Astrocyte (in vitro differentiated cells and primary cell): ENCODE measurements around the gene TPO. TPM values are rescaled to one million over a fixed set of nuclear protein-coding genes. Genes with fewer than 3 reads are reported as not detected.

ENCODE experiments used
- DNase-seq: peaks from one replicate; pipeline ENCODE4 v3.0.0-alpha.2; 2010; ENCODE audit warnings: low read depth
- FAIRE-seq: peaks from 2 replicates; lab custom pipeline; 2011; peaks lifted over from hg19 to GRCh38; lab: Jason Lieb, UNC
- H2AFZ ChIP-seq: 2 replicates; pipeline ENCODE4 v1.6.0; 2012; ENCODE audit warnings: low read depth, low read length, inconsistent platforms
- H3K27ac ChIP-seq: 2 replicates; pipeline ENCODE4 v1.5.1; 2011; ENCODE audit warnings: low read depth, low read length, inconsistent platforms
- H3K27me3 ChIP-seq: 2 replicates; pipeline ENCODE4 v1.6.0; 2011; ENCODE audit warnings: low read length, inconsistent platforms; ENCODE audit not compliant: insufficient read depth
- H3K36me3 ChIP-seq: 2 replicates; pipeline ENCODE4 v1.5.1; 2011; ENCODE audit warnings: low read length, inconsistent platforms; ENCODE audit not compliant: insufficient read depth
- H3K4me1 ChIP-seq: 2 replicates; pipeline ENCODE4 v1.5.1; 2011; ENCODE audit warnings: low read length, inconsistent platforms; ENCODE audit not compliant: insufficient read depth
- H3K4me2 ChIP-seq: 2 replicates; pipeline ENCODE4 v1.6.0; 2012; ENCODE audit warnings: low read length, inconsistent platforms
- H3K4me3 ChIP-seq: 2 replicates; pipeline ENCODE4 v1.5.1; 2011; ENCODE audit warnings: low read depth, mild to moderate bottlenecking, low read length, inconsistent platforms; ENCODE audit not compliant: insufficient read depth
- H3K79me2 ChIP-seq: 2 replicates; pipeline ENCODE4 v1.6.0; 2012; ENCODE audit warnings: mild to moderate bottlenecking, low read length, inconsistent platforms; ENCODE audit not compliant: insufficient read depth
- H3K9ac ChIP-seq: 2 replicates; pipeline ENCODE4 v1.6.0; 2012; ENCODE audit warnings: mild to moderate bottlenecking, low read length, inconsistent platforms
- H3K9me3 ChIP-seq: 2 replicates; pipeline ENCODE4 v1.5.1; 2012; ENCODE audit warnings: low read depth, mild to moderate bottlenecking, low read length, inconsistent platforms; ENCODE audit not compliant: insufficient read depth
- H4K20me1 ChIP-seq: 2 replicates; pipeline ENCODE4 v1.6.0; 2012; ENCODE audit warnings: low read length, inconsistent platforms; ENCODE audit not compliant: insufficient read depth
- H3K27ac Mint-ChIP-seq: one replicate; pipeline ENCODE4 v1.8.0; 2021; ENCODE audit warnings: mild to moderate bottlenecking, mixed read lengths; ENCODE audit not compliant: unreplicated experiment
- H3K27me3 Mint-ChIP-seq: one replicate; pipeline ENCODE4 v1.8.0; 2021; ENCODE audit warnings: low read depth, mixed read lengths; ENCODE audit not compliant: unreplicated experiment
- H3K36me3 Mint-ChIP-seq: one replicate; pipeline ENCODE4 v1.8.0; 2021; ENCODE audit warnings: low read depth, mixed read lengths; ENCODE audit not compliant: unreplicated experiment
- H3K4me1 Mint-ChIP-seq: one replicate; pipeline ENCODE4 v1.8.0; 2021; ENCODE audit warnings: low read depth, mixed read lengths; ENCODE audit not compliant: unreplicated experiment
- H3K4me3 Mint-ChIP-seq: one replicate; pipeline ENCODE4 v1.8.0; 2021; ENCODE audit warnings: mild to moderate bottlenecking, moderate library complexity, mixed read lengths; ENCODE audit not compliant: unreplicated experiment
- H3K9me3 Mint-ChIP-seq: one replicate; pipeline ENCODE4 v1.8.0; 2021; ENCODE audit warnings: mild to moderate bottlenecking, mixed read lengths; ENCODE audit not compliant: unreplicated experiment
- CTCF ChIP-seq: IDR thresholded peaks from 2 replicates; pipeline ENCODE4 v1.5.1; 2011; ENCODE audit warnings: low read depth, mild to moderate bottlenecking, inconsistent platforms, low read length, moderate library complexity; ENCODE audit not compliant: insufficient read depth
- EZH2 ChIP-seq: IDR thresholded peaks from 2 replicates; pipeline ENCODE4 v1.6.1; 2012; ENCODE audit warnings: mild to moderate bottlenecking, low read length, inconsistent platforms; ENCODE audit not compliant: insufficient read depth
- total RNA-seq: library from RNA; stranded (reverse); gene quantifications from 2 replicates; pipeline ENCODE4 v1.2.1, GENCODE V29; 2021

Gene TPO
- total RNA-seq, 1 donor from 2014 or later = not detected

DNA sequence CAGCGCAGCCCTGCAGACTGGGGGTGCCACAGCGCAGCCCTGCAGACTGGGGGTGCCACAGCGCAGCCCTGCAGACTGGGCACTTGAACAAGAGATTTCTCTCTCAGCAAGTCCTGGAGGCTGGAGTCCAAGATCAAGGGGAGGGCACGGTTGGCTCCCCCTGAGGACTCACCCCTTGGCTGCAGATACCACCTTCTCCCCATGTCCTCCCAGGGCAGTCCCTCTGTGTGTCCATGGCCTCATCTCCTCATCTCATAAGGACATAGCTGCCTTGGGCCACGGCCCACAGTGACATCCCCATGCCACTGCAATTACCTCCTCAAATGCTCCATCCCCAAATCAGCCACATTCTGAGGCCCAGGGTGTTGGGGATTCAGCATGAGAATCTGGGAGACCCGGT lies 98.2 kb downstream of the TPO start:
- no peak for TF ChIP-seq CTCF
- TF ChIP-seq EZH2 = no peak
- H3K36me3 Mint-ChIP-seq = no peaks in the 10 kb centered on the region
- Histone ChIP-seq H3K4me1 (no peaks in the 10 kb centered on the region), H3K4me3 (no peak overlapping the region), H3K79me2 (no peaks in the 10 kb centered on the region), H4K20me1 (no peaks in the 10 kb centered on the region), H3K27me3 (no peaks in the 10 kb centered on the region), H3K27ac (no peak overlapping the region), H3K9ac (no peak overlapping the region), H3K9me3 (no peaks in the 10 kb centered on the region), H2AFZ (no peak overlapping the region), H3K4me2 (no peak overlapping the region), H3K36me3 (no peaks in the 10 kb centered on the region)
- no peak for FAIRE-seq
- H3K4me3 Mint-ChIP-seq = no peak overlapping the region
- H3K4me1 Mint-ChIP-seq = no peaks in the 10 kb centered on the region
- H3K27me3 Mint-ChIP-seq = peaks cover 31% of the 10 kb centered on the region
- no peak for DNase-seq
- H3K27ac Mint-ChIP-seq = no peak overlapping the region
- H3K9me3 Mint-ChIP-seq = no peaks in the 10 kb centered on the region

GRCh38 chr2:1512321-1513289 lies 99.3 kb downstream of the TPO start:
- Mint-ChIP-seq H3K4me1 (no peaks in the 10 kb centered on the region), H3K9me3 (no peaks in the 10 kb centered on the region), H3K4me3 (no peak overlapping the region), H3K27me3 (peaks cover 35% of the 10 kb centered on the region), H3K27ac (no peak overlapping the region), H3K36me3 (no peaks in the 10 kb centered on the region)
- Histone ChIP-seq H3K36me3 (no peaks in the 10 kb centered on the region), H3K9me3 (no peaks in the 10 kb centered on the region), H3K4me1 (no peaks in the 10 kb centered on the region), H4K20me1 (no peaks in the 10 kb centered on the region), H3K9ac (no peak overlapping the region), H3K79me2 (no peaks in the 10 kb centered on the region), H3K27ac (no peak overlapping the region), H3K27me3 (no peaks in the 10 kb centered on the region), H2AFZ (no peak overlapping the region), H3K4me3 (no peak overlapping the region), H3K4me2 (no peak overlapping the region)
- FAIRE-seq = no peak
- TF ChIP-seq EZH2 = no peak
- no peak for TF ChIP-seq CTCF
- no peak for DNase-seq

GRCh38 chr2:1514391-1515072 lies 101.3 kb downstream of the TPO start:
- no peaks in the 10 kb centered on the region for H4K20me1 ChIP-seq
- no peak overlapping the region for H3K4me2 ChIP-seq
- H3K9me3 ChIP-seq = no peaks in the 10 kb centered on the region
- FAIRE-seq (no peak), DNase-seq (no peak)
- Mint-ChIP-seq H3K27me3 (peaks cover 32% of the 10 kb centered on the region), H3K27ac (no peak overlapping the region), H3K4me3 (no peak overlapping the region), H3K9me3 (no peaks in the 10 kb centered on the region), H3K4me1 (peaks cover 2% of the 10 kb centered on the region), H3K36me3 (no peaks in the 10 kb centered on the region)
- no peak overlapping the region for H3K27ac ChIP-seq
- no peaks in the 10 kb centered on the region for H3K79me2 ChIP-seq
- no peaks in the 10 kb centered on the region for H3K27me3 ChIP-seq
- H2AFZ ChIP-seq = no peak overlapping the region
- H3K36me3 ChIP-seq = no peaks in the 10 kb centered on the region
- H3K9ac ChIP-seq = no peak overlapping the region
- no peaks in the 10 kb centered on the region for H3K4me1 ChIP-seq
- no peak overlapping the region for H3K4me3 ChIP-seq
- TF ChIP-seq CTCF (no peak), EZH2 (no peak)
